Kidney (tissue), 14 donors: ENCODE results near the gene OR6Q1. TPM values are rescaled to one million over a fixed set of nuclear protein-coding genes. Genes with fewer than 3 reads are reported as not detected.

Source experiments
- DNase-seq, 5 donors: peaks; one replicate each; pipeline ENCODE4 v3.0.0-alpha.2; 2013 to 2020
- FAIRE-seq: peaks from 2 replicates; lab custom pipeline; 2012; peaks lifted over from hg19 to GRCh38; lab: Jason Lieb, UNC
- H3K27ac ChIP-seq, 2 donors: one replicate each; pipeline ENCODE4 v1.7.0; 2013; ENCODE audit warnings: low read depth in 2 of 2, low read length in 2 of 2, inconsistent platforms in 1 of 2
- H3K27me3 ChIP-seq: one replicate; pipeline ENCODE4 v1.7.1; 2013; ENCODE audit warnings: low read length, inconsistent platforms; ENCODE audit not compliant: control insufficient read depth, insufficient read depth
- H3K36me3 ChIP-seq, 3 donors: one replicate each; pipeline versions ENCODE4 v1.7.0 to v1.7.1; 2013; ENCODE audit warnings: low read length in 3 of 3, control low read depth in 1 of 3, inconsistent platforms in 1 of 3; ENCODE audit not compliant: insufficient read depth in 3 of 3, control insufficient read depth in 2 of 3
- H3K4me1 ChIP-seq, 3 donors: one replicate each; pipeline versions ENCODE4 v1.7.0 to v1.7.1; 2013; ENCODE audit warnings: low read length in 3 of 3, inconsistent platforms in 1 of 3, low read depth in 1 of 3; ENCODE audit not compliant: control insufficient read depth in 2 of 3, insufficient read depth in 2 of 3
- H3K4me3 ChIP-seq, 3 donors: one replicate each; pipeline versions ENCODE4 v1.7.0 to v1.8.1; 2013; ENCODE audit warnings: low read length in 3 of 3, control low read depth in 1 of 3, inconsistent platforms in 1 of 3
- H3K9ac ChIP-seq, 3 donors: one replicate each; pipeline versions ENCODE4 v1.7.0 to v1.7.1; 2013; ENCODE audit warnings: low read length in 3 of 3, control low read depth in 1 of 3, inconsistent platforms in 1 of 3
- H3K9me3 ChIP-seq, 3 donors: one replicate each; pipeline versions ENCODE4 v1.7.0 to v1.7.1; 2013; ENCODE audit warnings: low read length in 3 of 3, control low read depth in 1 of 3, inconsistent platforms in 1 of 3; ENCODE audit not compliant: control insufficient read depth in 2 of 3, insufficient read depth in 1 of 3
- CTCF ChIP-seq: IDR thresholded peaks from 3 replicates; pipeline ENCODE4 v1.5.1; 2012; ENCODE audit warnings: mild to moderate bottlenecking, moderate library complexity, borderline replicate concordance; ENCODE audit not compliant: insufficient read depth; ENCODE audit errors: extremely low read depth
- intact Hi-C: fragments of 100-400 bp; cut with DNase I; formaldehyde crosslinking; loops from one replicate; pipeline ENCODE4 v1.11.1; 2022
- polyA plus RNA-seq: library from polyadenylated mRNA; stranded (reverse); fragments of 350-450 nt; fragmentation: Illumina TruSeq; extraction: RNeasy Lipid Tissue Mini Kit (QIAGEN cat#74804); gene quantifications from one replicate; pipeline ENCODE4 v1.2.3, GENCODE V29; 2014; ENCODE audit warnings: low read depth, low replicate concordance; ENCODE audit not compliant: insufficient read depth
- total RNA-seq: library from RNA; stranded (reverse); fragmentation: NEBNext Ultra II Directional; extraction: Animal tissue kit (Norgen Biotek cat#: 25700); gene quantifications from one replicate; pipeline ENCODE4 v1.2.1, GENCODE V29; 2021
- donor health status: control.
- donor health status: control.
- donor health status: control.
- donor health status: control.
- donor health status: control.
- donor health status: DM: yes; HTN: yes; CAD: no.
- donor health status: Normal renal cell carcinoma (clear cell type).

OR6Q1 gene
- total and polyA plus RNA-seq, 2 donors from 2014 or later = not detected

- no peaks in the 10 kb centered on the region for H3K36me3 ChIP-seq
- intact Hi-C loops = no loop called here
- no peaks in the 10 kb centered on the region for H3K27me3 ChIP-seq
- no peak overlapping the region for H3K9ac ChIP-seq
- no peaks in the 10 kb centered on the region for H3K9me3 ChIP-seq
- FAIRE-seq (no peak), DNase-seq (no peak)
- no peak for TF ChIP-seq CTCF
- H3K4me1 ChIP-seq = no peaks in the 10 kb centered on the region
- H3K27ac ChIP-seq = no peak overlapping the region
- H3K4me3 ChIP-seq = no peak overlapping the region
Observed at GRCh38 chr11:58046231-58046630, 15.5 kb downstream of the OR6Q1 start.

- Histone ChIP-seq H3K4me3 (no peak overlapping the region), H3K36me3 (no peaks in the 10 kb centered on the region), H3K9ac (no peak overlapping the region), H3K27me3 (no peaks in the 10 kb centered on the region), H3K4me1 (no peaks in the 10 kb centered on the region), H3K9me3 (no peaks in the 10 kb centered on the region), H3K27ac (no peak overlapping the region)
- TF ChIP-seq CTCF = no peak
- intact Hi-C loops = no loop called here
- FAIRE-seq = no peak
- no peak for DNase-seq
Observed at GRCh38 chr11:58047818-58048217, 17.1 kb downstream of the OR6Q1 start.

- Histone ChIP-seq H3K27ac (no peak overlapping the region), H3K4me3 (no peak overlapping the region), H3K27me3 (no peaks in the 10 kb centered on the region), H3K4me1 (peaks cover 0 to 8% (median 3%) of the 10 kb centered on the region in 3 donors), H3K9me3 (no peaks in the 10 kb centered on the region), H3K9ac (no peak overlapping the region), H3K36me3 (no peaks in the 10 kb centered on the region)
- no peak for FAIRE-seq
- intact Hi-C loops = no loop called here
- no peak for TF ChIP-seq CTCF
- no peak for DNase-seq
Observed at GRCh38 chr11:58055806-58056401, 25.2 kb downstream of the OR6Q1 start.

GRCh38 chr11:58057481-58057880 is 26.7 kb downstream of the OR6Q1 start:
- no peak for TF ChIP-seq CTCF
- Histone ChIP-seq H3K4me3 (no peak overlapping the region), H3K27ac (no peak overlapping the region), H3K9me3 (no peaks in the 10 kb centered on the region), H3K27me3 (no peaks in the 10 kb centered on the region), H3K36me3 (no peaks in the 10 kb centered on the region), H3K9ac (no peak overlapping the region), H3K4me1 (peaks cover 0 to 16% (median 6%) of the 10 kb centered on the region in 3 donors)
- DNase-seq (no peak), FAIRE-seq (no peak)
- intact Hi-C loops = no loop called here
